Measurements from ENCODE around the gene NPLOC4.

Gene NPLOC4

DNA sequence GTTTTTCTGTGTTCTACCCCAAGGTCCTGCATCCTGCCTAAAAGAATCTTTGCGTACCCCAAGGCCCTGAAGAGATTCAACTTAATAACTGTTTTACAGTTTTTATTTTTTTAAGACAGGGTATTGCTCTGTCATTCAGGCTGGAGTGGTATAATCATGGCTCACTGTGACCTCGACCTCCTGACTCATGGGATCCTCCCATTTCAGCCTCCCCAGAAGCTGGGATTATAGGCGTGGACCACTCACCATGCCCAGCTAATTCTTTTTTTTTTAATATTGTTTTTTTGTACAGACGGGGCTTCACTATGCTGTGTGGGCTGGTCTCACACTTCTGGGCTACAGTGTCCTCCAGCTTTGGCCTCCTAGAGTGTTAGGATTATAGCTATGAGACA lies 75.4 kb downstream of the NPLOC4 start:
- DNase-seq: no peak

DNA sequence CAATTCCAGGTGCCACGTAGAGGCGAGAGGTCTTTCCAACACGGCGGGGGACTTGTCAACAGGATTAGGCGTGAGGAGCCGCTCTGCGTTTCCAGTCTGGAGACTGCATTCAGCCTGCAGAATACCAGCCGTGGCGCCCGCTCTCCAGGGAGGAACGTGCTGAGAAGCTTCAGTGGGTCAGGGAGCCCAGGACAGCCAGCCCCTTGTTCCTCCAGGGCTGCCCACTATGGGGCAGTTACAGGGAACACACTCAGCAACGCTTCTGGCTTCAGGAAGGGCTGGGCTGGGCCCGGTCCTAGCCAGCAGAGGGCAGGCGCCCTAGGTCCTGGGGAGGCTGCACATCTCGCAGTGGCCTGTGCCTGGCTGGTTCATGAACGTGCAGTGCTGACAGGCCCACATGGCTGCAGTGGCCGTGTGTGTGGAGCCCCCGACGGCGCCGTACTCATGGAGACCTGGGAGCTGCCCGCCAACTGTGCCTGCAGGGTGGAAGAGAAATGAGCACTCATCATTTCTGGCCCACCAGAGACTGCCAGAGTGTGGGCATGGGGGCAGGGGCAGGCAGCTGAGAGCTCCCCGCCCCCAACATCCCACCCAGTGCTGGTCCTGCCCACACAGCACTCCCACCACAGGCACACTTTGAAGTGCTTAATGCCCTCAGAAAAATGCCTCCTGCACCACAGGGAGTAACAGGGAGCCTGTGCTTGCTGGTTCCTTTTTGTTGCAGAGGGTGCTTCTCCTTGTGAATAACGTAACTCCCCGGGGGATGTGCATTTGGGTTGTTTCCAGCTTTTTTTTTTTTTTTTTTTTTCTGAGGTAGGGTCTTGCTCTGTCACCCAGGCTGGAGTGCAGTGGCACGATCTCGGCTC lies 77.7 kb downstream of the NPLOC4 start:
- no peak for DNase-seq

DNA sequence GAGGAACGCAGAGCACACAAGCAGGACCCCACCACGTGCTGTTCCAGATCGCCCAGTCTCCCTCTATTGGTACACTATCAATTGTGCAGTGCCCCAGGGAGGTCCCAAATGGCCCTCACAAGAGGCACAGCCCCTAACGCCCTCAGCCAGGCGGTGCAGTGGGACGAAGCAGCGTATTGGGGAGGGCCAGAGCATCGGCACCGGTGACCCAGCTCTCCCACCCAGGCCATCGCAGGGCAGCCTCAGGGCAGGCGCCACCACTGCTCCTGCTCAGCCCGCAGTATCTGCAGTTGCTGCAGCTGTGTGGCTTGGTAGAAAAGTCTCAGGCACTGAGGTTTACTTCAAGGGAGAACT lies 78.8 kb downstream of the NPLOC4 start:
- DNase-seq: no peak

DNA sequence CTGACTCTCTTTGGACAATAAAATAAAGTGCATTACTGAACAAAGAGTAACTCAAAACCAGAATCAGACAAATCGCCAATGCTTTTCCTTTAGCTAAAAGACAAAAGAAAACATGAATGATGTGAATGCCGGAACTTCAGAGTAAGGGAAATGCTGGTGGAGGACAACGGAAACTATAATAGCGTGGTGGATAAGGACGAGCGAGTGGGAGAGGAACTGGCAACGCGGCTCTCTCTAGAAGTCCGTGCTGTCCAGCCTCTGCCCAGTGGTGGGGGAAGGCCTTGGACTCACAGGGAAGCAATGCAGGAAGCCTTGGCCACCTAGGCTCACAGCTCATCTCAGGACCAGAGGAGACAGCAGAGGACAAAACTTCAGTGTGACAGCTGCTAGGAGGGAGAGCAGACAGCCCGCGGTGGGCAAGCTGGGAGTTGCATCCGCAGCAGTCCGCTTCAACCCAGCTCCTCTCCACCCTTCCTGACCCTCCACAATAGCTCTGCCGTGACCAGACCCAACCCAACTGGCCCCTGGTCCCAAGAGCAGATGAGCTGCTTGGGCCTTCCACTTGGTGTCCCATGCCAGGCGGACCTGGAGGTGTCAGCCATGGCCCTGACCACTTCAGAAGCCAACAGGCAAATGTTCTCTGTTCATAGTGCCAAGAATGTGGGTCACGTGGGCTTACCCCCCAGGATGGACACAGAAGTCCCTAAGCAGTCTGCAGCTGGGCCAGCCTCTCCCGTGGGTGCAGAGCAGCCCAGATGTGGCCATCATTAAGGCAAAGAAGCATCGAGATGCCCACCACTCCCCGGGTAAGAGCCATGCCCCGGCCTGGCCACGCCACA lies 79.4 kb downstream of the NPLOC4 start:
- DNase-seq: no peak

DNA sequence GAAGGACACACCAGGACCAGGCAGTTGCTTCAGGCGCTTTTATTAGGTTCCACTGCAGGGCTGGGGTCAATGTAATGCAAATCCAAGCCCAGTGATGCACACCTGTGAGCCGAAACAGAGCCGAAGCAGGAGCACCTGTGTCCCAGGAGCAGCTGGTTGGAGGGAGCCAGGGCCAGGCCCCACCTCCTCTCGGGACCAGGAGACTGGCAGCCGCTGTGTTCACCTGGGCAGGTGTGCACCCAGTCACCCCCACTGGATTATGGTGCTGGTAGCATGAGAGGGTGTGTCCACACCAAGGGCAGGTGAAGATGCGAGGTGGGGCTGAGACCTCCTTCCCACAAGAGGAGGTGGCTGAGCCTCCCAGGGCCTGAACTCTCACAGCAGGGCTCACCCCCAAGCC lies 80.0 kb downstream of the NPLOC4 start:
- DNase-seq: no peak

DNA sequence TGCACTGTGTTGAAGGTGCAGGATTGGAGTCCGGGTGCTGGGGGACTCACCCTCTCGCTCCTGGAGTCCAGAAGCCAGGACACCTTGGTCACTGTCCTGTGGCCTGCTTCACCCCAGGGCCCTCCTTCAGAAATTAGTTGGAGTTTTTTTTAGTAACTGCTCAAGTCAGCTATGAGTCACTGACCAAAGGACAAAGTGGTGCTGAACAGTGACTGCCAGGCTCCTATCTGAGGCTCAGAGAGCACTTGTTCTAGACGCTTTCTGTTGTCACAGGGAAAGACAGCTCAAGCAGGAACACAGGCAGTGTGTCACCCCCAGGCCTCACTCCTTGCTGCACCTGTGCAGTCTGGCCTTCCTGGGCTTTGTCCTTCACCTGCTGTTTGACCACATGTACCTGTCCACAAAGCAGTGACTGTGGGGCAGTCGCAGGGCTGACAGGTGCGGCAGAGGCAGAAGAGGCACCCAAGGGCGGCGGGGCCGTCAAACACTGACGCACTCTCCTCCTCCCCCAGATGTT lies 80.7 kb downstream of the NPLOC4 start:
- no peak for DNase-seq

DNA sequence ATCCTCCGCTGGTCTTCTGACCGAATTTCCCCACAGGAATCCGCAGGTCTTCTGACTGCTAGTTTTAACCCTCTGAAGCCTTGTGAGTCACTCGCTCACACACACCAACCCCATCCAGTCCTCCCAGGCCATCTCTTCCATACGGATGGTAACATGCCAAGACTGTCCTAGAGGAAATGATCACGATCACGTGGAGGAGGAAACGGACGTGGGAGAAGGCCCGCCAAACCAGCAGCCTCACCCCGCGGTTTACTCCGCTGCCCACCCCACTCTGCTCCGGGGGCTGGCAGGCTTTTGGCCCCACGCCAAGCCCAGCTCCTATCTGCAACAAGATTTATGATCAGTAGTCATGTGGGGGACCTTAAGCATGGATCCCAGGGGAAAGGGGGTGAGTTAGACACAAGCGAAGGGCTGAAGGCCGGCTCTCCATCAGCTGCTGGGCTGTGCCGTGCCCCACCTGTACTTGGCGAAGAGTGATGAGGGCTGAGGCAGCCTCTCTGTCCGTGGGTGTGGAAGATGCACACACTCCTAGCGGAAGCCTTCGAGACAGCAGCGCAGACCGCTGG lies 83.2 kb downstream of the NPLOC4 start:
- no peak for DNase-seq

DNA sequence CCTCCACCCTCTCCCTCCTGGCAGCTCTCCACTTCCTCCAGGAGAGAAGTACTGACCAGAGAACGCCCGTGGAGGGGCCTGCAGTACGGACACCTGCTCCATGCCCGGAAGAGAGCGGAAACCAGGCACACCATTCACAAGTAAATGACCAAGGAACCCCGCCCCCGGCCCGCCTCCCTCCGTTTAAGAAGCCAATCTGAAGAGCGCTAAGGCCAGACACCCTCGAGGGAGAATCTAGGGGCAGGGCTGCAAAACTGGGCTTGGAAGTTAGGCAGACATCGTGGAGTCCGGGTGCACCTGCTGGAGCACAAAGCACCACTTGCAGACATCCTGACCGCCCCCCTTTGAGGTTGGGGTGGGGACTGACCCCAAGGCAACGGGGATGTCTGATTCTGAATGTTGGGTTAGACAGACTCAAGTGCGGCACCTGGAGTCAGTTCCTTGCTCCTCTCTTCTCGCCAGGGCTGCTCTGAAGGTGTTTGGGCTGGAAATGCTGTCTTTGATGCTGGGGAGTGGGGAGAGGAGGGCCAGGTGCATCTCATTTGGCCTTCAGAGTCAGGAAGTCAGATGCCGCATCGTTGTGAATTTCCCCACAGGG lies 83.8 kb downstream of the NPLOC4 start:
- DNase-seq: peak; percentile 36

DNA sequence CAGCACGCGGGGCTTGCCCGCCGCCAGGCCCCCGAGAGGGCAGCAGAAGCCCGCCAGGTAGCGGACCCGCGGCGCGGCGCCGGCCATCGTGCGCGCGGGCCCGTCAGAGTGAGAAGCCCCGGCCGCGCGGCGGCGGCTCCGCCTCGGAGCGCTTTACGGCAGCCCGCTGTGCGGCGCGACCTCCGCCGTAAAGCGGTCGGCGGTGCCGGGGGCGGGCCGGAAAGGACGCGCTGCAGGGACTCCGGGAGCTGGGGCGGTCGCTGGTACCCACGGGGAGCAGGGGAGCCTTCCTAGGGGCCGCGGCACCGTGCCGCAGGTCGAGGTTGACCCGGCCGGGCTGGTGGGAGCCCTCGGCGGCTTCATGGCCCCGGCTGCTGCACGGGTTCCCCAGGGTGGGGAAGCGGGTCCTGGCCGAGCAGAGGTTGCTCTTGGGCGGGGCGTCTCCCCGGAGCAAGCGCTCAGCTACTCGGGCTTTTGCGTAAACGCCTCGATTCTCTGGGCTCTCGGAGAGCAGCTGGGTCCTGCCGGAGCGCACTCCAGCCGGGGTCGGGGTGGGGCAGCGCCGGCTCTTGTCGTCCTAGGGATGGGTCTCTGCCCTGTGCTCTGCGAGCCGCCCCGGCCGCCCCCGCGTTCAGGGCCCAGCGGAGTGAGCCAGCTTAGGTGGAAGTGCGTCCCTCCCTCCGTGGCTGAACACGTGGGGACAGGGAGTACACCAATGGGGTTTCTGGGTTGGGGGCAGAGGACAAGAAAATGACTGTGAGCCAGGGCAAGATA lies 84.5 kb downstream of the NPLOC4 start, which contains the start of gene FAAP100:
TSS of gene FAAP100 (minus strand) at position 110 of the 774 bp plus-strand sequence. CDS start at position 87, 23 bp downstream.
- DNase-seq: peak; percentile 83

DNA sequence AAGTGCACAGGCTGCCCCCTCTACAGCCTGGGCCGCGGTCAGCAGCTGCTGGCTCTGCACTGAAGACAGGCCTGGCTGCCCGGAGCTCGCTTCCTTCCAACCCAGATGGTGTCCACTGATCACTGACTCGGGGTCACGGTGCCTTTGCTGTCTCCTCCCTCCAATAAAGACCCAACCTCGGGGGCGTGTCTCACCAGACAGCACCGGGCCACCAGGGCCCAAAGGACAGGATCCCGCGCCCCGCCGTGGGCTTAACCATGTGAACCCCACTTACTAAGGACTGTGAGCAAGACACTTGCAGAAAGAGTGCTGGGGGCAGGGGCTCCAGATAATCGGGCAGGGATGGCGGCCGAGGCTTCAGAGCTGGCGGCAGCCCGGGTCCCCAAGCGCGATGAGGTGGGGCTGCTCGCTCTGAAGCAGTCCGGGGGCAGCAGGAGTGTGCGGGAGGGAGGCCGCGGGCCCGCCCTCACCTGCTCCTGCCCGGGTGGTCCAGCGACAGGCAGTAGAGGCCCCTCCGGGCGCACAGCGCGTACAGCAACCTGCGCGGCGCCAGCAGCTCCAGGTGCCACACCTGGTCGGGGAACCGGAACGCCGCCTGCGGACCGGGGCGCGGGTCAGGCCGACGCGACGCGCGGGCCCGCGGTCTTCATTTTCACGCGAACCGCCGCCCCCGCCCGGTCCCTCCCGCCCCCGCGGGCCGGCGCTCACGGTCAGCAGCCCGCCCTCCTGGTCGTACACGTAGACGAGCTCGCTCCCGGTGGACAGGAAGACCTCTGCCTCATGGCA lies 85.3 kb downstream of the NPLOC4 start:
- DNase-seq: no peak

DNA sequence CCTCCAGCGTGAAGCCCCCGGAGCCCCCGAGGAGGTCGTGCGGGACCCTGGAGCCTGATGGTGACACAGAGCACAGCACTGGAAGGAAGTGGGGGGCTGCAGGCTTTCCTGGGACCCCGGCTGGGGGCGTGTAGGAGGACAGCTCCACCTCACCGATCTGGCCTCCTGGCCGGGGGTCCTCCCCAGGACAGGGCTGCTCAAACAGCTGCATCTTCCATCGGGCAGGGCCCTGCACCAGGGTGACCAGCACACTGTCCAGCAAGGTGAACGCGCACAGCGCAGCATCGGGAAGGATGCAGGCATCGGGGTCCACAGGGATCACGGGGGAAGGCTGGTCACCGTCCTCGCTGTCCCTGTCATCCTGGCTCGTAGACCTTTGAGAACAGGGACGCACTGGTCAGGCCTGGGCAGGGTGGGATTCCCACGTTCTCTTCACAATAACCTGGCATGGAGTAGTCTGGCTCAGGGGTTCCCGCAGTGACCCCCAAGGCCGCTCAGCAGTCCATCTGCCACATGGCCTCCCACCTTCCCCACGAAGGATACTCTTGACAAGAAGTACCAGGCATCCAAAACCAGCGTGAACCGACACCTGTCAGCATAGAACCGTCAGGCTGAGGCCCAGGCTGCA lies 86.0 kb downstream of the NPLOC4 start:
- DNase-seq: no peak

DNA sequence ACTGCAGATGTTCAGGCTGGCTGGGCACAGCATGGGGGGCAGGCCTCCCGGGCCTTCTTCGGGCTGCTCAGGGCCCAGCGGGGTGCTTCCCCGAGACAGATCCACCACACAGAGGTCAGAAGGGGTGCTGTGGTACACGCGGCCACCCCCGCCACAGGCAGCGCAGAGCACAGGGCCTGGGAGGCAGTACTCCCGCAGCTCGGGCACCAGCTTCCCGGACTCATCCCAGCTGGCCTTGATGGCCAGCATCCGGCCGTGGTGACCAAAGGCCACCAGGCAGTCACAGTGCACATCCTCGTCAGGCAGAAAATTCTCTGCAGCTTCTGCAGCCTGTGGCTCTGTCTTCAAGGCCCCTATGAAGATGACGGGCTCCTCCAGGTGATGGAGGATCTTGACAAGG lies 86.6 kb downstream of the NPLOC4 start:
- no peak for DNase-seq

DNA sequence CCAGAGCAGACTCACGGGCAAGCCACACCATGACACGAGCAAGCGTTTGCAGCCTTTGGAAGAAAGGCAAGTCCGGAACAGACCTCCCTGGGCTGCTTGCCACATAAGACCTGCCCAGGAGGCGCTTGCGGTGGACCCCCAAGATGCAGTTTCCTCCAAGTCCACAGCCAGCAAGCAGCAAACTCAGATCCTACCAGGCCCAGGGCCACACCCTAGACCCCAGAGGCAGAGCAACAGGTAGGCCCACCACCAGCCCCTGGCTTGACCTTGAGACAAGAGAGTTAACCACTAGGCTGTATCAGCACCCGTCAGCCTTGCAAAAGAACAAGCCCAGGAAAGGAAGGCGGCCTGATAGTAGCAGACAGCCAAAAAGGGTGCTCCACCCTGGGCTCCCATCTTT lies 87.1 kb downstream of the NPLOC4 start:
- no peak for DNase-seq

DNA sequence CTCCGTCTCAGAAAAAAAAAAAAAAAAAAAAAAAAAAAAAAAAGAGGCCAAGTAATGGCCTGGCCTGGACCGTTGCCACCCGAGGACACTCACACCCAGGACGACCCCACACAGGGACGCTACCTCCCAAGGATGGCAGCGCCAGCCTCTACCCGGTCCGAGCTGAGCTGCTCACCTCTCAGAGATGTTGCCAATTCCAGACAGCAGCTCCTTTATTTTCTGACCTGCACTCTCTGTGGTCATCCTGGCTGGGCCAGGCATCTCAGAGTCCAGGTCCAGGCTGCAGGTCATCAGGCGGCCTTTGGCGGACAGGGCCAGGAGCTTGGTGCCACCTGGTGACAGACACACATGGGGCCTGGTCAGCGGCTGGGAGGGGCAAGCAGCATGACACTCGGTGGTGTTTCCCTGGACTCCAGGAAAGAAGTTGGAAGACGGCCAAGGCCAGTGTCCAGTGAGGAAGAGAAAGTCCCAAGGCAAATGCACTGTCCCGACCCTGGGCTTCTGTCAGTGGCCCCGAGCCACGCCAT lies 87.8 kb downstream of the NPLOC4 start:
- no peak for DNase-seq

DNA sequence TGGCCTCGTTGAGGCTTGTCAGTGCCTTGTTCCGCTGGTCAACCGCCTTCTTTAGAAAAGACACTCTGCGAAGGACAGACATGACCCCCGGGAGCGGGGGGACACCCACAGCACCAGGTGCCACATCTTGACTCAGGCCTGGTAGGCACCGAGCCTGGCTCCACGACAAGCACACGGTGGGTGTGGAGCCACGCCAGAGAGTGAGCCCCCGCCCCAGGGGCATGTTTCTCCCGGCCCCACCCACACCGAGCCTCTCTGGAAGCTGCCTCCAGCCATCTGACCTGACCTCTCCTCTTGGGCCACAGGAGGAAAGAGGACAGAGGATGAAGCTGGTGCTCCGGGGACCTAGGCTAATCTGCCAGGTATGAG lies 89.3 kb downstream of the NPLOC4 start:
- DNase-seq: no peak

DNA sequence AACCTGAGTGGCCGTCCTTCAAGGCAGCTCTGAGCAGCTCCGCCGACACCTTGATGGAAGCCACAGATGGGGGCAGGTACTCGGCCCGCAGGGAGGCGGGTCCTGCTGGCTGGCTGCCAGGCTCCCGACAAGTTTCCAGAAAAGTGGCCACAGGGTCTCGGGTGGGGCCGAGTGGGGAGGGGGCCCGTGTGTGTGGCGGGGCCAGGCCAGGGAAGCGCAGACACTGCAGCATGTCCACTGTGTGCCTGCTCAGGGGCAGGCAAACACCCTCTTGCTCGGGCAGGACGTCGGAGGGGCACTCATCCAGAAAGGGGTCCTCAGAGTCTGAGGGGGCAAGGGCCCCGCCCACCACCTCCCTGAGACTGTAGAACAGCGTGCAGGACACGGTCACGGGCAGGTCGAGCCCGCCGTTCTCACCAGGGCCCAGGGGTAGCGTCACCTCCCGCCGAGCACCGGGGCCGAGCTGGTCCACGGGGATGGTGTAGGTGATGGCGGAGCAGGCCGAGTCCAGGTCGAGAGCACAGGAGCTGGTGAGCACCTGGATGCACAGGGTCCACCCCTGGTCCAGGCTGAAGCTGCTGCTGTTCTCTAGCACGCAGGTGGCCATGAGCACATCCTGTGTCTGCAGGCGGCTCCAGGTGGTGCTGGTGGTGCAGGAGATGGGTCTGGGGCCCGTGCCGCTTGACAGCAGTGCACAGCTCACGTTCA lies 89.9 kb downstream of the NPLOC4 start:
- no peak for DNase-seq

DNA sequence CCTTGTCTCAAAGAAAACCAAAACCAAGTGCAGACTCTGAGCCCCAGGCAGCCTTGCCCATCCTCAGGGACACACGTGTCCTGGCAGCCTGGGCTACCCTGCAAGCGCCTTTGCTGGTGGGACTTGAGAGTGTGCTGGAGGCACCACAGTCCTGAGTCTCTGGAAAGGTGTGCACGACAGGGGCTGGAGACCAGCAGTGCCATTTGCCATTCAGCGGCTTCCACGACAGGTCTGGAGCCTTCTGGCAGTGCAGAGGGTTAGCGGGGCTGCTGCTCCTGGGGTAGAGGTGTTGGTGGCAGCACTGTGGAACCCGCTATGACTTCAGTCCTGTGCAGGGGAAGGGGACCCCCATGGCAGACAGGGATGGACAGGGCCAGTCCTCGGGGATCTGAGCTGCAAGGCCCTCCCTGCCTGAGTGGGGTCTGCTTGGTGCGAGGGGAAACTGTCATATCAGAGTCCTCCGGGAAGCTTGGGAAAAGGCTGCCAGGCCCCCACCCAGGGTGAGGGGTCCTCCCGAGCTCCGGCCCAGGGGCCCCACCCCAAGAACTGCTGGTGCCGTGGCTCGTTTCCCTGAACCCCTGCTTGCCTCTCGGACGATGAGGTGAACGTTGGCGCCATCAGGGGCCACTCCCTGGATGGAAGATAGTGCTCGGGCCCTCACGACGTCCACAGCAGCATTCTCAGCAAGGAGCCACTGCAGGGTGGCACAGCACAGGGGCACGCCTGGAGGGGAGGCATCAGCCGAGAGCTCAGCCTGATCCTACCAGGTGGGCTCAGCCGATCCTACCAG lies 91.6 kb downstream of the NPLOC4 start:
- no peak for DNase-seq

DNA sequence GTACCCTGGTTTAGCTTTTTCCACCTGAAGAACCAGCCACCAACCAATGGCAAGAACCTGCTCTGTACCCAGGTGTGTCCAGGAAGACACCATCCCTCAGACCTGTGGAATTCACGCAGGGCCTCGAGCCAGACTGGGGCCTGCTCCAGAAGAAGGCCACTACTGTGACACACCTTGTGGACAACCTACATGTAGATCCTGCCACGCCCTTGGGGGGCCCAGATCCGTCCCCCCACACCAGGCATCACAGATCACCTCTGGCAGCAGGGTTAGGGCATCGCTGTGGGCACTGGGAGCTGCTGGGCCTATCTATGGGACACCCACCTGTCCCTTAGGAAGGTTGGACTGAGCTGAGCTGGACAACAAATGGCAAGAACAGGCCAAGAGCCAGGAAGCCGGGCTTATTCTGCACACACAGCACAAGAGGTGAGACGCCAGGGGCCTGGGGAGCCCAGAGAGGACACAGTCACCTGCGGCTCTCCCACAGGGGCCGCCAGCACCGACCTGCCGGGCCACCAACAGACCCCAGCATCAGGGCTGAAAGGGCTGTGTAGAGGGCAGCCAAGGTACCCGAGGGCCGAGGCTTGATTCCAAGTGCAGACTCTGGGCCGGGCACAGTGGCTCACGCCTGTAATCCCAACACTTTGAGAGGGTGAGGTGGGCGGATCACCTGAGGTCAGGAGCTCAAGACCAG lies 92.5 kb downstream of the NPLOC4 start:
- DNase-seq: no peak

DNA sequence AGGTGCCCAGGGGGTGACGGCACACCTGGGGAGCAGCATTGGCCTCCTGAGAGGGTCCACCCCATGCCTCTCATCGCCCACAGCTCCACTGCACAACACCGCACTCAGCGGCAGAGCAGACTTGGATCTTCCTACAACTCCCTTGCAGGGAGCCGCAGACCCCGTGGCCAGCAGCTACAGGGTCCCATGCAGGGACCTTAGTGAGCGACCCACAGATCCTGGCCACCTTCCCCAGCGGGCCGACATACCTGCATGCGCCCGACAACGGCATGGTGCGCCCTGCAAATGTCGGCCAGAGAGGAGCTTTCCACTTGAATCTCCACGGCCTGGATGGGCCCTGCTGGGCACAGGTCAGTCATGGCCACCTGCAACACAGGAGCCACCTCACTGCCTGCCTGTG lies 93.2 kb downstream of the NPLOC4 start:
- DNase-seq: no peak
